Stimulated activated CD8-positive, alpha-beta memory T cell treated with anti-CD3 and anti-CD28 coated beads, Interleukin-4, amount 100 ng/mL, for 24 hours (primary cell): Measurements from ENCODE around the gene TFAP2B.

Experiments
- DNase-seq: peaks from one replicate; pipeline ENCODE4 v3.0.0-alpha.2; 2020; ENCODE audit warnings: low read depth

TFAP2B gene

GRCh38 chr6:50825375-50826036, 6.8 kb downstream of the TFAP2B start:
- DNase-seq = no peak

GRCh38 chr6:50826037-50826761, 7.5 kb downstream of the TFAP2B start:
- DNase-seq = no peak

- no peak for DNase-seq
Observed at GRCh38 chr6:50826803-50827202, 8.1 kb downstream of the TFAP2B start.

DNA sequence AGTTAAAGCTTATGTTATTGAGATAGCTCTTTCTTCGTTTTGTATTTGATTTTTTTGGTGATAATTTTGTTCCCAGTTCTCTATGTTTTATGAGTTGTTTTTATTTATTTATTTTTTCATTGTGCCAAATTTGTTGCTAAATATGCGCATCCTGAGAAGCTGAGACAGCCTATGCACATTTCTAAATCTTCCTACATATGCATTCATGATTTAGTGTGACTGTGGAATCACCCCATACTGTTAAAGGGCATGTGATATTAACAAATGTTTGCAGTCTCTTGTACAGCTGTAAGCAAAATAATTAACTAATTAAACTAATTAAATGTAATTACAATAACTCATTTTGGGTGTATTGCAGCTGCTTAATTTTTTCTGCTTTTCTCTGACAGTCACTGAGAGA, 10.4 kb downstream of the TFAP2B start:
- no peak for DNase-seq

GRCh38 chr6:50829898-50830444, 11.3 kb downstream of the TFAP2B start:
- DNase-seq = no peak

DNA sequence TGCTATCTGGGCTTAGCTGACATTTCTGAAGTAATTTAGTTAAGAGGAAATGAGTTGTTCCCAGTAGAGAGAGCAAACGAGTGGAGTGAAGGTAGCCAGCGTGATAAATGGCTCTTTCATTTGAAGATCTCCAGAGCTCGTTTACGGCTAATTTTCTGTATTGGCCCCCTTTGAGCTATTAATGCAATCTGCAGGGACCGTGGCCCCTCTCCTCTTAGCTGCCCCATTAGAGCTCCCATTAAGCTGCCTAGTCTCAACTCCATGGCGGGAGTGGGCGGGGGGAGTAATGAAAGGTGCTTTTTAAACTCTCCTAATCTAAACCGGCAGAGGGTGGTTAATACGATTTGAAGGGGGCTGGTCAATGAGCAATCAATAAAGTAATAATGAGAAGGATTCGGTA, 12.5 kb downstream of the TFAP2B start:
- DNase-seq = no peak

GRCh38 chr6:50832912-50833311, 14.2 kb downstream of the TFAP2B start:
- no peak for DNase-seq

DNA sequence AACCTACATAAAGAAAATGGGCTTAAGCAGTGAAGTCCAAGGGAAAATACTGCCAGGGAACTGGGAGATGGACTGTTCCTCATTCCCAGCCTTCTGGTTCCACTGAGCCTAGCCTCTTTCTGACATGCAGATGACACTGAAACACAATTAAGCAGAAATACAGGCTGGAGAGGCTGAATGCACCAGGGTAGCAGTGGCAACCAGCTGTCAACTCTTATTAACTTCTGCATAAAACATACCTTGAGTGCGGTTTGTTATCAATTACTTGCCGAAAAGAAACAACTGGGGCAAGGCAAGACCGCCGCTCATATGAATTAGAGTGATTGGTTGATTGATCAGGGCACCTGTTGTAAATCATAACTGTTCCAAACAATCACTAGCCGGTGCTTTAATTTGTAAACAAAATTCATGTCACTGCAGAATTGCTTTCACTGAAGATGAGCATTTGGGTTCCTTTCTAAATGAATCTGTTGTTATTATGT, 16.3 kb downstream of the TFAP2B start:
- DNase-seq = no peak

DNA sequence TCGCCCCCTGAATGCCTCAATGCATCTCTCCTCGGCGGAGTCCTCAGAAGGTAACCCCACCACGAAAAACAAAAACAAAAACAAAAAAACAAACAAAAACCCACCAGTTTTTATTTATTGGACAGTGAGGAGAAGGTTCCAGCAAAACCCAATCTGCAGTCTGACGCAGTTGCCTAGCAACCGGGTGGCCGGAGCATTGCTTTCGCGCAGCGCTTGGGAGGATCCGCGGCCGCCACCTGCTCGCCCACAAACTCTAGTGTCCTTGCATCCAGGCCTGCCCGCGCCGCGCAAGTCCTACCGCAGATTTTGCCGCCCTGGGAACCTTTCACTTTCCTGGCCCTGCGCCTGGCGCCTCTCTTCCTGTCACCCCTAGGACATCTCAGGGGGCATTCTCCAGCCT, 17.6 kb downstream of the TFAP2B start:
- no peak for DNase-seq

DNA sequence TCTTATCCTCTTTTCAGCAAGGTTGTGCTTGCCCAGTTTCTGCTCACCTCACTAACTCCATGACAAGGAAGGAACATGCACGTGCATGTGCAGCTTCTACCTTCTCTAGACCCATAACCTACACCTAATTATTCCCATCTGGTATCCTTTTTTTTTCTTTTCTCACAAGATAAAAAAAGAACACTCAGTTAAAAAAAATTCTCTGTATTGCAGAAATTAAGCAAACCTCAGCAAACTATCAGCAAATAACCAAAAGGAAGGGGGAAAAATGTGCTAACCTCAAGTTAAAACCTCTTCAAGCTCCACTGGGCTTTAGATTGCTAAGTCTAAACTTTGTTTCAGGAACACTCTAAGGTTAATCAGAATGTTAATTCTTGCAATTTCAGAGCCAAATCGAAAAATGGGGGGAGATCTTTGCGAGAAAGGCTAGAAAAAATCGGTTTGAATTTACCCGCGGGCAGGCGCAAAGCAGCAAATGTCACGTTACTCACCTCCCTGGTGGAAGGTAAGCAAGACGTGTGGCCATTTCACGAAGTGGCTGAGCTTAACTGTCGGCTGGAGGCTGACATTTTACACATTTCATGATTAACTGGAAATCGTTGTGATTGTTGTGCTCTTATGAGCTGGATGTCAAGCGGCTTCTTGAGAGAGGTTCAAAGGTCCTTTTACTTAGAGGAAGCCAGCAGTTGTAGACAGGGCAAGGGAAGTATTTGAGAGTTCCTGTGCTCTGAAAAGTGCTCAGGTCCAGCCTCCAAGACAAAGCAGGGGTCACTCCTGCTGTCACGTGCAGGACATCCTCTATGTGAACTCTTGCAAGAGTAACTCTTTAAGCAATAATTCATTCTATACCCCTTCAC, 19.1 kb downstream of the TFAP2B start:
- DNase-seq = no peak

GRCh38 chr6:50840112-50840810, 21.6 kb downstream of the TFAP2B start:
- no peak for DNase-seq

DNA sequence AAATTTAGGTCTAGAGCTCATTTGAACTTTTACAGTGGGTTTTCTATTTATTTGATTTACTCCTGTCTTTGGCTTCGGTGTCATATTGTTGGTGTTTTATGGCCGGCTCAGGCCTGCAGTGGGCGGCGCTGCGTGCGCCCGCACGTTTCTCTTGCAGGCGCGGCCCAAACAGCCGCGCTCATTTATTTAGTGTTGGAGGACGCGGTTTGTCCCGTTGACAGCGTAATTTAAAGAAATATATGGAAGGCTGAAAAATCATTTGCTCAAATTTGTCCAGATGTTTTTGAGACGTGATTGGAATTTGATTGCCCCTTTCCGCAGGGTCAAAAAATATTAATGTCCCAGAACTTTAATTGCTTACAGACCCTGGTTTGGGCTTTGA, 22.1 kb downstream of the TFAP2B start:
- no peak for DNase-seq

- no peak for DNase-seq
Observed at GRCh38 chr6:50842446-50842845, 23.8 kb downstream of the TFAP2B start.

DNA sequence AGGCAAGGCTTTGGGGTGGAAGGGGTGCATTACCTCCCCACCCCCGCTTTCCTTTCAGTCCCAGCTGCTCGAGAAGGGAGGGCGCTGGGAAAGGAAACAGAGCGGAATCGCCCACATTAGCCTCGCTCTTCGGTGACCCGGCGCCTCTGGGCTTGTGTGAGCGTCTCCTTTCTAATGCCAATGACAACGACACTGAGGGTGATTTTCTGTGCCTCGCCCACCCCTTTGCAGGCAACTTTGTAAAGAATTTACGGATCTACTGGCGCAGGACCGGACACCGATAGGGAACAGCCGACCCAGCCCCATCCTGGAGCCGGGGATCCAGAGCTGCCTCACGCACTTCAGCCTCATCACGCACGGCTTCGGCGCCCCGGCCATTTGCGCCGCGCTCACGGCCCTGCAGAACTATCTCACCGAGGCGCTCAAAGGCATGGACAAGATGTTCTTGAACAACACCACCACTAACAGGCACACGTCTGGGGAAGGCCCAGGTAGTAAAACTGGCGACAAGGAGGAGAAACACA, 24.3 kb downstream of the TFAP2B start:
- no peak for DNase-seq

DNA sequence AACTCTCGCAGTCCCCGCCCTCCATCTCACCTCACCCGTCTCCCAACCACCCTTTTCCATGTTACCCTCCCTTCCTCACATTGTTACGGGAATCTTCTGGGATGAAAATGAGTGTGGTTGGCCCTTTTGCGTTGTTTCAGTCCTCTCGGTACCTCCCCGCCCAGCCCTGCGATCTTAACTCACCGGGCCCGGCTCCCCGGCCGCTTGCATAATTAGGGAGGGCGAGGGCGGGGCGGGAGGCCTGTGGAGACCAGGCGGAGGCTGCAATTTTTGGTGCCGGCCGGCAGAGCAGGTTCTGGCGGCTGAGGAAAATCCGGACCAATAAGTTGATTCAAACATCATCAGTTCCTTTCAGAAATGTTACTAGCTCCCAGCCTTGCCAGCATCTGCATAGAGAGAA, 25.2 kb downstream of the TFAP2B start:
- no peak for DNase-seq

DNA sequence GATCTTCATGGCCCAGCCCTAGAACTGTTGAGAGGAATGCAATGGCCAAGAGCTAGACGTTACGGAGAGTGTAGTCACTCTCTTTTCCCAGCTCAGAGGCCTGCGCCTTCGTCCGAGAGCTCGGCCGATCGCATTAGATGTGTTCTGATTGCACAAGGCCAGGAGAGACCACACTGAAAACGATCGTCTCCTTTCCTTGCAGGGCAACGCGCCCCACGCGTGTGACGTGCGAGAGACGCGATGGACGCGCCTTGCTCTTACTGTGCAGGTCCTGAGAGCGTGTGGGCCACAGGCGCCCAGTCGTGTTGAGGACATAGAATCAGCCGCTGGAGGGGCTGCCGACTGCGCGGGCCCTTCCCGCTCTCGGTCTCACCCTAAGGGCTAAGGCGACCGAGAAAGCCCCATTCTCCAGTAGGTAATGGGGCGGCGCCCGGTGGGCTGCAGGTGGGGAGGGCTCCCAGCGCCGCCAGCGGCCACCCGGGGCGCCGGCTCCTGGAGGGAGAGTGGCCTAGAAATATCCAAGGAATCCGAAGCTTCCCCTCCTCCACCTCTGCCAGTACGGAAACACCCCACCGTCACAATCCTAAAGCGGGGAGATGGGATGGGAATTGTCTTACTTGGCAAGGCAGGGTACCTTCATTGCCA, 26.9 kb downstream of the TFAP2B start:
- no peak for DNase-seq

DNA sequence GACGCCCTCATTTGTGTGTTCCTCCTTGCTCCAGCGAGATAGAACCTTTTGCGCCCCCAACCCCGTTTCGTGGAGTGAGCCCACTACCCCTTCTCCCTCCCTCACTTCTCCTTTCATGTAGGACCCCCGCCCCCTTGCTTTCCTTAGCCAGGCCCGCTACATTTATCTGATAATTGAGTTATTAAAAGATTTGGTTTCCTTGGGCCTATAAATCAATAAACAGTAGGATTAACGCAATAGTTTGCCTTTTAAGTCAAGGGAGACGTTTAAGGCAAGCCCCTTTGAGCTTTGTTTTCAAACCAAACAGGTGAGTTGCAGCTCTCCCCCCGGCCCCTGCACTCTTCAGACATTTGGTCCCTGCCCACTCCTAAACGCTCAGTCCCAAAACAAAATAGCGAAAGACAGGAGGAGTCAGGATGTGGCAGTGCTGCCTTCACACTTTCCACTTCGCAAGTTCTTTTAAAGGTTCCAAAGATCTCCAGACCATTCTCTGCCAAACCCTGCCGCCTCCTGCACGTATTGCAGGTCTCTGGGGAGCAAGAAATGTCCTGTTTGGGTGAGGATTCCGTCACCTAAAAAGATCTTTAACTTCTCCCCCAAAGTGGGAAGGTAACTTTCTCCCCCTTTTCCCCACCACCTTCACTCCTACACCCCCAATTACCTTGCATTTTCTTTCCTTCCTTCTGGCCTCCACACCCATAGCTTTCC, 27.6 kb downstream of the TFAP2B start:
- no peak for DNase-seq

DNA sequence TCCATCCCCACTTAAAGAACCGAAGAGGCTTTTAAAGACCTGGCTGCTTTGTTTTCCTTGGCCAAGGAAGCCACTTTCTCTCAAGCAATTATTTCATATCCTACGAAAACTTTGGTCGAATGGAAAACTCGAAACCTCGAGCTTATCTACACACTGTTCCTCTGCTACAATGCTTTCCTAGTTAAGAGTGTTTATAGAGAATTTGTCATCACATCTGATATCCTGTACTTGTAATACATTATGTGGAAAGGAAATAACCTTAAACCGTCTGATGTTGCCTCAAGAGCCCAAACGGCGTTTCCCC, 28.1 kb downstream of the TFAP2B start:
- no peak for DNase-seq

DNA sequence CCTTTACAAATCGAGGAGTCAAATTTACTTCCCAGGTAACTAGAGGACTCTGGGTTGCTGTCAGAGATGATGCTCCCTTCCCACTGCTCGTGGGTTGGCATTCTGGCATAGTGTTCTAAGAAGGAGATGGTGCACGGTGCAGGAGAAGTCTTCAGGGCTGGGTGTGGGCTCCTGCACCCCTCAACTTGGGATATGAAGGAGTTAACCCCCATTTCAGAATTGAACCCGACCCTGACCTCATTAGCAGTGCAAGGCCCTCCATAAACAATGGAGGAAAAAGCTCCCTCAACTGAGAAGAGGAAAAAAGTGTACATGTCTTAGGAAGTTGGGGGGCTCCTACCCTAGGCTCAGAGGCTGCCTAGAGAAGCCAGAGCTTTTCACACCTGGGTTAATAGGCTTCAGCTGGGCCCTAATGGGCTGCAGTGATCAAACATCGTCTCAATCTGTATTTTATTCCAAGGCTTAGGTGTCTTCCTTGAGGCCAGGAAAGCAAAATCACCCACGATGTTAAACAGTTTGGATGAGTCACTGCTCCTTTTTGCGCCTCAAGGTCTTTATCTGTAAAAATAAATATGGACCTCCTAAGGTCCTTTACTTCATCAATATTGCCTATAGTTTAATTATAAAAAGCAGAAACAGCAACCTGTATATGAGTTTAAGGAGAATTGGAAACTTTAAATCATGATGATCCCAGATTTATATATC, 29.4 kb downstream of the TFAP2B start:
- no peak for DNase-seq
